Smooth muscle cell (in vitro differentiated cells): ENCODE measurements around the gene CMTM8. TPM values are rescaled to one million over a fixed set of nuclear protein-coding genes. Genes with fewer than 3 reads are reported as not detected.

Experiments
- DNase-seq: peaks from one replicate; lab custom pipeline; 2025; ENCODE audit not compliant: unreplicated experiment; lab: John Stamatoyannopoulos, UW
- H2AFZ ChIP-seq: fragments of 200-600 bp; sonication (generic); 2 replicates; pipeline ENCODE4 v1.6.0; 2016; ENCODE audit warnings: antibody characterized with exemption, low read depth, mild to moderate bottlenecking
- H3F3A ChIP-seq: fragments of 200-600 bp; sonication (generic); 2 replicates; pipeline ENCODE4 v1.6.0; 2017; ENCODE audit warnings: antibody characterized with exemption, low read depth
- H3K27ac ChIP-seq: fragments of 200-600 bp; sonication (generic); 2 replicates; pipeline ENCODE4 v1.5.1; 2016; ENCODE audit warnings: low read depth, mild to moderate bottlenecking
- H3K27me3 ChIP-seq: fragments of 200-600 bp; sonication (generic); 2 replicates; pipeline ENCODE4 v1.6.1; 2016; ENCODE audit warnings: low read depth, mild to moderate bottlenecking
- H3K36me3 ChIP-seq: fragments of 200-600 bp; sonication (generic); 2 replicates; pipeline ENCODE4 v1.5.1; 2016; ENCODE audit warnings: low read depth
- H3K4me1 ChIP-seq: fragments of 200-600 bp; sonication (generic); 2 replicates; pipeline ENCODE4 v1.5.1; 2016; ENCODE audit warnings: low read depth
- H3K4me2 ChIP-seq: fragments of 200-600 bp; sonication (generic); 2 replicates; pipeline ENCODE4 v1.6.0; 2016; ENCODE audit warnings: mild to moderate bottlenecking
- H3K4me3 ChIP-seq: fragments of 200-600 bp; sonication (generic); 2 replicates; pipeline ENCODE4 v1.5.1; 2016; ENCODE audit warnings: mild to moderate bottlenecking
- H3K79me2 ChIP-seq: fragments of 200-600 bp; sonication (generic); 2 replicates; pipeline ENCODE4 v1.6.0; 2016; ENCODE audit warnings: low read depth, mild to moderate bottlenecking
- H3K9ac ChIP-seq: fragments of 200-600 bp; sonication (generic); 2 replicates; pipeline ENCODE4 v1.6.0; 2016; ENCODE audit warnings: low read depth
- H3K9me3 ChIP-seq: fragments of 200-600 bp; sonication (generic); replicated peaks from 2 replicates; pipeline ENCODE4 v1.5.1; 2016; ENCODE audit warnings: low read depth
- H4K20me1 ChIP-seq: fragments of 200-600 bp; sonication (generic); 2 replicates; pipeline ENCODE4 v1.6.0; 2016; ENCODE audit warnings: low read depth
- WGBS: methylation state at CpG from one replicate; pipeline ENCODE4 v1.1.7; 2016; ENCODE audit warnings: low lambda C conversion rate; 5-methylcytosine and 5-hydroxymethylcytosine counted together
- polyA plus RNA-seq: library from polyadenylated mRNA; unstranded; fragments of >200 nt; fragmentation: Nextera tagmentation; extraction: Ambion mirVana; gene quantifications from 2 replicates; pipeline ENCODE4 v1.2.1, GENCODE V29; 2016
- total RNA-seq: library from RNA; depleted of rRNA; stranded (reverse); fragments of >200 nt; gene quantifications from 2 replicates; pipeline ENCODE4 v1.2.3, GENCODE V29; 2014
- TF ChIP-seq, protein P1 (sequence below): fragments of 200-600 bp; sonication (generic); IDR thresholded peaks from 2 replicates; pipeline ENCODE4 v1.5.1; 2017; ENCODE audit warnings: borderline replicate concordance, mild to moderate bottlenecking, antibody characterized with exemption; ENCODE audit not compliant: insufficient read depth, poor library complexity, severe bottlenecking

The CMTM8 gene
- total and polyA plus RNA-seq, 2 experiments from 2014 or later, result 1.9 TPM

DNA sequence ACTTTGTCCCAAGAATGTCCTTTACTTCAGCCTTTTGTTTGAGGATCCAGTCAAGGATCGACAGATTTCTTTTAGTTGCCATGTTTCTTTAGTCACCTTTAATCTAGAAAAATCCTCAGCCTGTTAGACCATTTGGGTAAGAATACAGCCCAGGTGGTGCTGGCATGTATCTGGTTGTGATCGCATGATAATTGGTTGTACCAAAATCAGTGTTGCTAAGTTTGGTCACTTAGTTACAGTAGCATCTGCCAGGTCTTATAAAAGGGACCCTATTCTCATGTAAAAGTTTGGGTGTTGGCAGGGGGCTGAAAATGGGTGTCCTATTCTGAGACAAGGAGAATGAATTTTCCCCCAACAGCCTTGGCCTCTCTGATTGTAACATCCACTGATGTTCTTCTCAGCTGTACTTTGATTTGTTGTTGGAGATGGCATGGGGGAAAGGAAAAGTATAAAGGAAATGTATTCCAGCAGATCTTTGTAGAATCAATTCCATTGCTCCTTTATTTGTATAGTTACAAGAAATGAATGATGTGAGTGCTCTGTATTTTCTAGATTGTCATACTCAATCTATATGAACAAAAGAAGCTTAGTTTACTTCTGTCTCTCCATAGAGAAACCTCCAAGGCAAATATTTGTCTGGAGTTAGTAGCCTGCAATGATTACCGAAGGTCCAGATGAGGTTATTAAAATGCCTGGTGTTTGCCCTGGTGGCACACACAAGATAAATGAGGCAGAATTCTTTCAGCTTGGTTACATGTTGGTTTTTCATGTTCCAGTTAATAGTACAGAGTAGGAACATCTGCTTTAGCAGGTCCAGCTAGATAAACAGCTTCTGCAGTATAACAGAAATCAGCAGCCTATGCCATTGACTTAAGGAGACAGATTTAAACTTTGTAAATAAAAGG is 65.7 kb downstream of the CMTM8 start:
- Histone ChIP-seq H3K79me2 (no peaks in the 10 kb centered on the region), H3K27ac (peak overlapping the region; percentile 1), H2AFZ (no peak overlapping the region), H3F3A (no peaks in the 10 kb centered on the region), H4K20me1 (no peaks in the 10 kb centered on the region), H3K9me3 (no peaks in the 10 kb centered on the region), H3K4me3 (no peak overlapping the region), H3K4me1 (peaks cover 33% of the 10 kb centered on the region), H3K36me3 (no peaks in the 10 kb centered on the region), H3K9ac (no peak overlapping the region), H3K27me3 (no peaks in the 10 kb centered on the region), H3K4me2 (peak overlapping the region; percentile 55)
- TF ChIP-seq, protein P1, sequence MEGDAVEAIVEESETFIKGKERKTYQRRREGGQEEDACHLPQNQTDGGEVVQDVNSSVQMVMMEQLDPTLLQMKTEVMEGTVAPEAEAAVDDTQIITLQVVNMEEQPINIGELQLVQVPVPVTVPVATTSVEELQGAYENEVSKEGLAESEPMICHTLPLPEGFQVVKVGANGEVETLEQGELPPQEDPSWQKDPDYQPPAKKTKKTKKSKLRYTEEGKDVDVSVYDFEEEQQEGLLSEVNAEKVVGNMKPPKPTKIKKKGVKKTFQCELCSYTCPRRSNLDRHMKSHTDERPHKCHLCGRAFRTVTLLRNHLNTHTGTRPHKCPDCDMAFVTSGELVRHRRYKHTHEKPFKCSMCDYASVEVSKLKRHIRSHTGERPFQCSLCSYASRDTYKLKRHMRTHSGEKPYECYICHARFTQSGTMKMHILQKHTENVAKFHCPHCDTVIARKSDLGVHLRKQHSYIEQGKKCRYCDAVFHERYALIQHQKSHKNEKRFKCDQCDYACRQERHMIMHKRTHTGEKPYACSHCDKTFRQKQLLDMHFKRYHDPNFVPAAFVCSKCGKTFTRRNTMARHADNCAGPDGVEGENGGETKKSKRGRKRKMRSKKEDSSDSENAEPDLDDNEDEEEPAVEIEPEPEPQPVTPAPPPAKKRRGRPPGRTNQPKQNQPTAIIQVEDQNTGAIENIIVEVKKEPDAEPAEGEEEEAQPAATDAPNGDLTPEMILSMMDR, result no peak
- WGBS, result 87% methylated on average over 3 of the region's 3 CpGs
- no peak for DNase-seq

DNA sequence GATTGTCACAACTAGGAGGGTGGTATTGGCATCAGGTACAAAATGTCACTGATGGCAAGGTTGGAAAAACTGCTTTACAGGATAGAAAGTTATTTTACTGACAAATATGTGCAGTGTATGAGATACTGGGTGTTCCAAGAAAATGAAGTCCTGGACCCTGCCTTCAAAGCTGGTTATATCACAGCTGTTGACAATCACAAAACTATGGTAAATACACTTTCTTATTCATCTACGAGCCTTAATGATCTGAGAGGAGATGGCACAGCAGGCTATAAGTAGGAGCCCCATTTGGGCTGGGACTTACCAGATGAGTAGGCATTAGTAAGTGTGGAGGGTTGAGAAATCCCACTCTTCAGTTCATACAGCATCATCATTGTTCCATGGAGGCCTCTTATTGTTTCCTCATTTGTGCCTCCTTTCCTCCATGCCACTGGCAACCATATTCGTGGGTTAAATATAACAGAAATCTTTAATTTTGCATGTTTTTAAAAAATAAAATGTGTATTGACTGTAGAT is 66.9 kb downstream of the CMTM8 start:
- Histone ChIP-seq H3K79me2 (no peaks in the 10 kb centered on the region), H3K4me3 (no peak overlapping the region)

DNA sequence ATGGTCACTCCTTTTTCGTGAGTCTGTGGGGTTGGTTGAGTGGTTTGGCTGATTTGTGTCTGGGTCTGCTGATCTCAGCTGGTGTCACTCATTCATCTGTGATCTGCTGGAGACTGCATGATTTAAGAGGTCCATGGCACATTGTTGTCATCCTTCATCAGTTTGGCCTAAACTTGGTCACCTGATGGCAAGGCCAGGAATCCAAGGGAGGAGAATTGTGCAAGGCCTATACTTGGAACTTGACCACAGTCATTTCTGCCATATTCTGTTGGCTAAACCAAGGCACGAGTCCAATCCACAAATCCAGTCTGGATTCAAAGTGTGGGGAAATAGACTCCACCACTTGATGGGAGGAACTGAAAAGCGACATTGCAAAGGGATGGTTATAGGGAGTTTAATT is 67.6 kb downstream of the CMTM8 start:
- TF ChIP-seq, protein P1, result no peak
- H3K79me2 ChIP-seq, result no peaks in the 10 kb centered on the region
- DNase-seq, result no peak
- no peaks in the 10 kb centered on the region for H3K27me3 ChIP-seq
- H3K4me2 ChIP-seq, result no peak overlapping the region
- H3K9me3 ChIP-seq, result no peaks in the 10 kb centered on the region
- H3K27ac ChIP-seq, result no peak overlapping the region
- no peaks in the 10 kb centered on the region for H3F3A ChIP-seq
- 94% methylated on average over 3 of the region's 3 CpGs for WGBS
- no peak overlapping the region for H3K4me3 ChIP-seq
- no peaks in the 10 kb centered on the region for H4K20me1 ChIP-seq
- H3K4me1 ChIP-seq, result peaks cover 33% of the 10 kb centered on the region
- H3K36me3 ChIP-seq, result no peaks in the 10 kb centered on the region
- no peak overlapping the region for H3K9ac ChIP-seq
- no peak overlapping the region for H2AFZ ChIP-seq

More for the DNA sequence above, 66.9 kb downstream of the CMTM8 start:
- 96% methylated on average over 2 of the region's 2 CpGs for WGBS
- TF ChIP-seq, protein P1, result no peak
- no peak overlapping the region for H3K27ac ChIP-seq
- no peak overlapping the region for H2AFZ ChIP-seq
- no peak for DNase-seq
- H3K4me1 ChIP-seq, result peaks cover 33% of the 10 kb centered on the region
- no peaks in the 10 kb centered on the region for H3F3A ChIP-seq
- H3K9ac ChIP-seq, result no peak overlapping the region
- H4K20me1 ChIP-seq, result no peaks in the 10 kb centered on the region
- H3K9me3 ChIP-seq, result no peaks in the 10 kb centered on the region
- H3K27me3 ChIP-seq, result no peaks in the 10 kb centered on the region
- no peaks in the 10 kb centered on the region for H3K36me3 ChIP-seq
- H3K4me2 ChIP-seq, result peak overlapping the region; percentile 30

DNA sequence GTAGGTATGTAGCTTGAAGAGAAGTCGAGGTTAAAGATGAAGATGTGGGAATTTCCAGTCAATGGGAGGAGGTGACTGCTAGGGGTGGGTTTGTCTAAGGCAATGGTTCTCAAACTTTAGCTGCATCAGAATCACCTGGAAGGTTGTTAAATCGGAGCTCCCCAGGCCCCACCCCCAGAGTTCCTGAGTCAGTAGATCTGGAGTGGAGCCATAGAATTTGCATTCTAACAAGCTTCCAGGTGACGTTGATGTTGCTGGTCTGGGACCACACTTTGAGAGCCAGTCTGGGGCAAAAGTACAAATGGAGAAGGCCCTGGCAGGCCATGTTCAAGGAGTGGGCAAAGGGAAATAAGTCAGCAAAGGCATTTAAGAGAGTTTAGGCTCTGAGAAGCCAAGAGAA is 69.1 kb downstream of the CMTM8 start:
- no peak overlapping the region for H3K27ac ChIP-seq
- WGBS, result 73% methylated on average over 3 of the region's 3 CpGs
- H3K27me3 ChIP-seq, result no peaks in the 10 kb centered on the region

More for the DNA sequence above, 69.1 kb downstream of the CMTM8 start:
- no peaks in the 10 kb centered on the region for H4K20me1 ChIP-seq
- no peak for DNase-seq
- H3K36me3 ChIP-seq, result no peaks in the 10 kb centered on the region
- H3K4me3 ChIP-seq, result no peak overlapping the region
- TF ChIP-seq, protein P1, result no peak
- H3K9me3 ChIP-seq, result no peaks in the 10 kb centered on the region
- H2AFZ ChIP-seq, result no peak overlapping the region
- peaks cover 33% of the 10 kb centered on the region for H3K4me1 ChIP-seq
- H3K79me2 ChIP-seq, result no peaks in the 10 kb centered on the region
- H3K9ac ChIP-seq, result no peak overlapping the region
- no peaks in the 10 kb centered on the region for H3F3A ChIP-seq
- no peak overlapping the region for H3K4me2 ChIP-seq
